ENCODE data around the gene SLC8A1.

Gene SLC8A1

GRCh38 chr2:40457837-40458236 lies 5.9 kb upstream of the SLC8A1 start:
- DNase-seq: no peak

- no peak for DNase-seq
These were observed 5.5 kb upstream of the SLC8A1 start for GRCh38 chr2:40457366-40457765.

GRCh38 chr2:40456926-40457325 lies 5.0 kb upstream of the SLC8A1 start:
- DNase-seq: no peak

- peak; percentile 17 for DNase-seq
These were observed 3.8 kb upstream of the SLC8A1 start for GRCh38 chr2:40455661-40456060.

GRCh38 chr2:40454321-40454720 lies 2.4 kb upstream of the SLC8A1 start:
- DNase-seq: no peak

GRCh38 chr2:40452786-40453185 lies 896 bp upstream of the SLC8A1 start:
- no peak for DNase-seq

- peak; percentile 46 for DNase-seq
These were observed 977 bp downstream of the SLC8A1 start for GRCh38 chr2:40450796-40451430.

GRCh38 chr2:40450066-40450795 lies 1.7 kb downstream of the SLC8A1 start:
- DNase-seq: peak; percentile 22

GRCh38 chr2:40448476-40449079 lies 3.3 kb downstream of the SLC8A1 start:
- peak; percentile 64 for DNase-seq

- DNase-seq: no peak
These were observed 6.4 kb downstream of the SLC8A1 start for GRCh38 chr2:40445467-40445866.

GRCh38 chr2:40440835-40441234 lies 11.1 kb downstream of the SLC8A1 start:
- DNase-seq: peak; percentile 61

GRCh38 chr2:40439473-40439872 lies 12.4 kb downstream of the SLC8A1 start:
- DNase-seq: no peak

- no peak for DNase-seq
These were observed 15.8 kb downstream of the SLC8A1 start for GRCh38 chr2:40436093-40436475.

GRCh38 chr2:40435426-40436092 lies 16.3 kb downstream of the SLC8A1 start:
- DNase-seq: no peak

GRCh38 chr2:40434731-40435271 lies 17.1 kb downstream of the SLC8A1 start:
- no peak for DNase-seq

- DNase-seq: no peak
These were observed 18.2 kb downstream of the SLC8A1 start for GRCh38 chr2:40433736-40434135.

- DNase-seq: no peak
These were observed 18.9 kb downstream of the SLC8A1 start for GRCh38 chr2:40432921-40433483.

GRCh38 chr2:40431600-40431955 lies 20.3 kb downstream of the SLC8A1 start:
- DNase-seq: peak; percentile 59

GRCh38 chr2:40430776-40431599 lies 20.9 kb downstream of the SLC8A1 start:
- DNase-seq: peak; percentile 23

GRCh38 chr2:40428439-40428838 lies 23.5 kb downstream of the SLC8A1 start:
- no peak for DNase-seq

- peak; percentile 31 for DNase-seq
These were observed 30.1 kb downstream of the SLC8A1 start for GRCh38 chr2:40421631-40422297.

- no peak for DNase-seq
These were observed 31.4 kb downstream of the SLC8A1 start for GRCh38 chr2:40420478-40420877.
